Calu3 (cell line): ENCODE results near the gene SLC12A5. TPM values are rescaled to one million over a fixed set of nuclear protein-coding genes. Genes with fewer than 3 reads are reported as not detected.

ENCODE experiments used
- BruUV-seq: library from RNA; stranded (reverse); fragments of 400-500 nt; replicated peaks from 2 replicates; lab custom pipeline; 2021; lab: Mats Ljungman, UMichigan
- CTCF ChIA-PET: fragments of 300-600 bp; sonication (Branson Sonifier 250); formaldehyde crosslinking; loops from one replicate; lab custom pipeline; 2022; ENCODE audit warnings: antibody characterized with exemption; lab: Charles Lee
- DNase-seq: peaks from one replicate; pipeline ENCODE4 v3.0.0; 2022
- H3K27ac Mint-ChIP-seq: one replicate; pipeline ENCODE4 v1.8.0; 2022; ENCODE audit warnings: mixed read lengths; ENCODE audit not compliant: unreplicated experiment
- H3K27me3 Mint-ChIP-seq: one replicate; pipeline ENCODE4 v1.8.0; 2022; ENCODE audit warnings: mixed read lengths; ENCODE audit not compliant: unreplicated experiment
- H3K36me3 Mint-ChIP-seq: one replicate; pipeline ENCODE4 v1.8.0; 2022; ENCODE audit warnings: mild to moderate bottlenecking, moderate library complexity, mixed read lengths; ENCODE audit not compliant: insufficient read depth, unreplicated experiment
- H3K4me1 Mint-ChIP-seq: one replicate; pipeline ENCODE4 v1.8.0; 2022; ENCODE audit warnings: mild to moderate bottlenecking, low read depth, mixed read lengths; ENCODE audit not compliant: unreplicated experiment
- H3K4me3 Mint-ChIP-seq: one replicate; pipeline ENCODE4 v1.8.0; 2022; ENCODE audit warnings: mild to moderate bottlenecking, low read depth, moderate library complexity, mixed read lengths; ENCODE audit not compliant: unreplicated experiment
- H3K9me3 Mint-ChIP-seq: one replicate; pipeline ENCODE4 v1.8.0; 2022; ENCODE audit warnings: low read depth, mixed read lengths; ENCODE audit not compliant: unreplicated experiment
- intact Hi-C: fragments of 100-400 bp; cut with micrococcal nuclease; formaldehyde crosslinking; loops from one replicate; pipeline ENCODE4 v1.10.0; 2022; ENCODE audit not compliant: unreplicated experiment
- total RNA-seq: library from RNA; stranded (reverse); gene quantifications from 2 replicates; pipeline ENCODE4 v1.2.3, GENCODE V29; 2022
- TF ChIP-seq, protein P1 (sequence below): fragments of 200-600 bp; IDR thresholded peaks from one replicate; pipeline ENCODE4 v1.8.0; 2022; ENCODE audit warnings: antibody characterized with exemption; ENCODE audit not compliant: unreplicated experiment

The SLC12A5 gene
- total RNA-seq, 1 experiment from 2014 or later: 2.1 TPM

DNA sequence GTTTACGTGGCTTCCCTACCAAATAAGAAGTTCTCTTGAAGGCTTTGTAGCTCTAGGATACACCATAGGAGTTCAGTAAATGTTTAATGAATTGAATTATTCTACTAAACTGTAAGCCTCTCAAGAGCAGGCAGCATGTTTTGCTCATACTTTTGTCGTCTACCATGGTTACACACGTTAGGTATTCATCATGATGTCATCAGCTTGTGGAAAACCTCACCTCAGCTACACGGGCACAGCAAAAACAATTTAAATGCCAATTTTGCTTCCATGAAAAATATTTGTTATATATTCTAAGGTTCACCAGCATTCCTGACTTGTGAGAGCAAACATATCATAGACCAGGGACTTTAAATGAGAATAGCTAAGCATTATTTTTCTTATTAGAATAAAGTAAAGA, 44.0 kb downstream of the SLC12A5 start:
- Mint-ChIP-seq H3K27ac (no peak overlapping the region), H3K4me1 (no peaks in the 10 kb centered on the region), H3K27me3 (no peaks in the 10 kb centered on the region), H3K36me3 (peaks cover 11% of the 10 kb centered on the region), H3K4me3 (no peak overlapping the region), H3K9me3 (no peaks in the 10 kb centered on the region)
- DNase-seq: no peak
- no TSS peak for BruUV-seq
- intact Hi-C loops: no loop called here
- CTCF ChIA-PET: interaction anchor here (0.6 kb wide), 1 partner anchor 59 kb away, joined by 5 read pairs; no protein-coding TSS in a partner anchor
- TF ChIP-seq, protein P1, sequence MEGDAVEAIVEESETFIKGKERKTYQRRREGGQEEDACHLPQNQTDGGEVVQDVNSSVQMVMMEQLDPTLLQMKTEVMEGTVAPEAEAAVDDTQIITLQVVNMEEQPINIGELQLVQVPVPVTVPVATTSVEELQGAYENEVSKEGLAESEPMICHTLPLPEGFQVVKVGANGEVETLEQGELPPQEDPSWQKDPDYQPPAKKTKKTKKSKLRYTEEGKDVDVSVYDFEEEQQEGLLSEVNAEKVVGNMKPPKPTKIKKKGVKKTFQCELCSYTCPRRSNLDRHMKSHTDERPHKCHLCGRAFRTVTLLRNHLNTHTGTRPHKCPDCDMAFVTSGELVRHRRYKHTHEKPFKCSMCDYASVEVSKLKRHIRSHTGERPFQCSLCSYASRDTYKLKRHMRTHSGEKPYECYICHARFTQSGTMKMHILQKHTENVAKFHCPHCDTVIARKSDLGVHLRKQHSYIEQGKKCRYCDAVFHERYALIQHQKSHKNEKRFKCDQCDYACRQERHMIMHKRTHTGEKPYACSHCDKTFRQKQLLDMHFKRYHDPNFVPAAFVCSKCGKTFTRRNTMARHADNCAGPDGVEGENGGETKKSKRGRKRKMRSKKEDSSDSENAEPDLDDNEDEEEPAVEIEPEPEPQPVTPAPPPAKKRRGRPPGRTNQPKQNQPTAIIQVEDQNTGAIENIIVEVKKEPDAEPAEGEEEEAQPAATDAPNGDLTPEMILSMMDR: no peak

DNA sequence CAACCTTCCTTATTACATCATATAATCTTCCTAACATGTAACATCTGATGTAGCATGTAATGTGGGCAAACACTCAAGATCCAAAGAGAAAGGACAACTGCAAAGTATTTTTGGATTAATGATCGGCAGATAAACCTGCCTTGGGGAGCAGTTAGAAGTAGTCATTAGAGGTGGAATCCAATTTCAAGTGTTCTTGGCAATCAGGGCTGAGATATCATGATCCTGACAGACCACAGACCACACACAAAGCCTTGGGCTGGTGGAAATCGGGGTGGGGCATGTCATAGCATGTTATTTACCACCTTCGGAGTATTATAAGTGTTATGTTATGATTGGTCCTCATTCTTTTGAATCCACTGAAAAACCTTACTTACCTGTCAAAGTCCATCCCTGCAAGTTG, 44.4 kb downstream of the SLC12A5 start:
- DNase-seq: no peak
- no TSS peak for BruUV-seq
- no peaks in the 10 kb centered on the region for H3K4me1 Mint-ChIP-seq

DNA sequence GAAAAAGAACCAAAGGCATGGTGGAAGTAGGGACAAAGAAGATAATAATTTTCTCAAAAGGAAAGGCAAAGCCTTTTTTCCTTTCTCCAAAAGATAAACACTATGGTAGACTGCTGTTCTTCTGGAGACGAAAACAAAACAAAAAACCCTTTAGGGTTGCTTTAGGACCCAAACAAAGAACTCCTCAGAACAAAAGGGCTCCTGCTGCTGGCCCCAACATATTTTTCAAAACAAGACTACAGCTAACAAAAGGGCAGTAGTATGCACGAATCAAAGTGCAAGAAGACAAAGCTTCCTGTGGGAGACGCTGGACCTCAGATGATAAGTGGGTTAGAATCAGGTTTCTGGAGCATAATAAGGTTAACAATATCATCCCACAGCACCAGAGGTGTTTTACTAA, 45.0 kb downstream of the SLC12A5 start:
- Mint-ChIP-seq H3K27me3 (no peaks in the 10 kb centered on the region), H3K4me3 (no peak overlapping the region), H3K27ac (no peak overlapping the region), H3K4me1 (no peaks in the 10 kb centered on the region), H3K36me3 (peaks cover 4% of the 10 kb centered on the region), H3K9me3 (no peaks in the 10 kb centered on the region)
- DNase-seq: no peak
- CTCF ChIA-PET: interaction anchor here (0.6 kb wide), 1 partner anchor 22 kb away, joined by 3 read pairs; no protein-coding TSS in a partner anchor
- TF ChIP-seq, protein P1: no peak
- BruUV-seq: no TSS peak
- intact Hi-C loops: no loop called here

More for the DNA sequence above, 44.4 kb downstream of the SLC12A5 start:
- Mint-ChIP-seq H3K27me3 (no peaks in the 10 kb centered on the region), H3K36me3 (peaks cover 7% of the 10 kb centered on the region), H3K27ac (no peak overlapping the region), H3K4me3 (no peak overlapping the region), H3K9me3 (no peaks in the 10 kb centered on the region)
- intact Hi-C loops: no loop called here
- TF ChIP-seq, protein P1: no peak
- CTCF ChIA-PET: interaction anchor here (0.6 kb wide), 1 partner anchor 60 kb away, joined by 5 read pairs; no protein-coding TSS in a partner anchor

DNA sequence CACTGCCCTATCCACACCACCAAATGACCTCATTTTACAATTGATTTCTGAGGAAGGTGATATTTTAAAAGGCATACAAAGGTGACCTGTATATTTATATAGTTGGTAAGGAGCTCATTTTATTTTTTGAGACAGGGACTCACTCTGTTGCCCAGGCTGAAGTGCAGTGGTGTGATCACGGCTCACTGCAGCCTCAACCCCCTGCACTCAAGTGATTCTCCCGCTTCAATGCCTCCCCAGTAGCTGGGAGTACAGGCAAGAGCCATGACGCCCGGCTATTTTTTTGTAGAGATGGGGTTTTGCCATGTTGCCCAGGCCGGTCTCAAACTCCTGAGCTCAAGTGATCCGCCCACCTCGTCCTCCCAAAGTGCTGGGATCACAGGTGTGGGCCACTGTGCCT, 47.8 kb downstream of the SLC12A5 start:
- intact Hi-C loops: no loop called here
- no peaks in the 10 kb centered on the region for H3K9me3 Mint-ChIP-seq
- no peak for DNase-seq
- H3K27me3 Mint-ChIP-seq: no peaks in the 10 kb centered on the region
- H3K4me1 Mint-ChIP-seq: no peaks in the 10 kb centered on the region
- H3K27ac Mint-ChIP-seq: no peak overlapping the region
- no peaks in the 10 kb centered on the region for H3K36me3 Mint-ChIP-seq
- BruUV-seq: no TSS peak
- no peak overlapping the region for H3K4me3 Mint-ChIP-seq
- TF ChIP-seq, protein P1: no peak
- CTCF ChIA-PET: interaction anchor here (0.7 kb wide), 1 partner anchor 90 kb away, joined by 6 read pairs; no protein-coding TSS in a partner anchor
